Measurements from ENCODE around the gene RTP5.

The RTP5 gene

GRCh38 chr2:241858206-241859016 is 11.1 kb upstream of the RTP5 start, which contains the start of gene PDCD1:
Gene PDCD1 (minus strand): TSS chr2:241858894. CDS start chr2:241858838, 56 bp downstream.
- no peak for DNase-seq

GRCh38 chr2:241859017-241859435 is 10.5 kb upstream of the RTP5 start:
- no peak for DNase-seq

- DNase-seq: peak; percentile 20
Measured at GRCh38 chr2:241859436-241860183, 9.9 kb upstream of the RTP5 start.

- no peak for DNase-seq
Measured at GRCh38 chr2:241860184-241861078, 9.1 kb upstream of the RTP5 start.

GRCh38 chr2:241861264-241861663 is 8.3 kb upstream of the RTP5 start:
- DNase-seq: no peak

GRCh38 chr2:241862093-241862492 is 7.4 kb upstream of the RTP5 start:
- no peak for DNase-seq

GRCh38 chr2:241862775-241863535 is 6.6 kb upstream of the RTP5 start:
- no peak for DNase-seq

GRCh38 chr2:241863536-241863954 is 6.0 kb upstream of the RTP5 start:
- no peak for DNase-seq

- DNase-seq: no peak
Measured at GRCh38 chr2:241864168-241864849, 5.2 kb upstream of the RTP5 start.

- no peak for DNase-seq
Measured at GRCh38 chr2:241864850-241865213, 4.7 kb upstream of the RTP5 start.

- DNase-seq: no peak
Measured at GRCh38 chr2:241865416-241865956, 4.0 kb upstream of the RTP5 start.

- no peak for DNase-seq
Measured at GRCh38 chr2:241865957-241866789, 3.4 kb upstream of the RTP5 start.

GRCh38 chr2:241866790-241867645 is 2.5 kb upstream of the RTP5 start:
- DNase-seq: no peak

- DNase-seq: no peak
Measured at GRCh38 chr2:241867776-241868420, 1.6 kb upstream of the RTP5 start.

- DNase-seq: no peak
Measured at GRCh38 chr2:241868661-241869081, 858 bp upstream of the RTP5 start.

GRCh38 chr2:241870081-241870541 is 582 bp downstream of the RTP5 start:
- DNase-seq: no peak

GRCh38 chr2:241870611-241871537 is 1.3 kb downstream of the RTP5 start:
- DNase-seq: no peak
